ENCODE data around the gene SHFL.

DNA sequence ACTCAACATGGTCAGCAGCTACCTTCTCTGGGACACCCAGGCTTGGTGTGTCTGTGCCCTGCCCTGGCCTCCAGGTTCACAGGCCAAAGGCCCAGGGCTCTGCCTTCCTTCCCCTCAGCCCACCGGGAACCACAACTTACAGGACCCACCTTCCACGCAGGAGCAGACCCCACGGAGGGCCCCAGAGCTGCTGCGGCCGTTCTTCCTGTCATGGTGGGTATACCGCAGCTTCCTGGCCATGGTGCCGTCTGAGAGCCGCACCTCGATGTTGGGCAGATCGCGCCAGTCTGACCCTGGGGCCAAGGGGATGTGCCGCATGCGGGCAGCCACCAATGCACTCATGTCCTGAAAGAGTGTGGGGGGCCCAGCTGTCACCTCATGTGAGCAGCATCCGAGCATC is 50.8 kb downstream of the SHFL start:
- TF ChIP-seq, protein P1, sequence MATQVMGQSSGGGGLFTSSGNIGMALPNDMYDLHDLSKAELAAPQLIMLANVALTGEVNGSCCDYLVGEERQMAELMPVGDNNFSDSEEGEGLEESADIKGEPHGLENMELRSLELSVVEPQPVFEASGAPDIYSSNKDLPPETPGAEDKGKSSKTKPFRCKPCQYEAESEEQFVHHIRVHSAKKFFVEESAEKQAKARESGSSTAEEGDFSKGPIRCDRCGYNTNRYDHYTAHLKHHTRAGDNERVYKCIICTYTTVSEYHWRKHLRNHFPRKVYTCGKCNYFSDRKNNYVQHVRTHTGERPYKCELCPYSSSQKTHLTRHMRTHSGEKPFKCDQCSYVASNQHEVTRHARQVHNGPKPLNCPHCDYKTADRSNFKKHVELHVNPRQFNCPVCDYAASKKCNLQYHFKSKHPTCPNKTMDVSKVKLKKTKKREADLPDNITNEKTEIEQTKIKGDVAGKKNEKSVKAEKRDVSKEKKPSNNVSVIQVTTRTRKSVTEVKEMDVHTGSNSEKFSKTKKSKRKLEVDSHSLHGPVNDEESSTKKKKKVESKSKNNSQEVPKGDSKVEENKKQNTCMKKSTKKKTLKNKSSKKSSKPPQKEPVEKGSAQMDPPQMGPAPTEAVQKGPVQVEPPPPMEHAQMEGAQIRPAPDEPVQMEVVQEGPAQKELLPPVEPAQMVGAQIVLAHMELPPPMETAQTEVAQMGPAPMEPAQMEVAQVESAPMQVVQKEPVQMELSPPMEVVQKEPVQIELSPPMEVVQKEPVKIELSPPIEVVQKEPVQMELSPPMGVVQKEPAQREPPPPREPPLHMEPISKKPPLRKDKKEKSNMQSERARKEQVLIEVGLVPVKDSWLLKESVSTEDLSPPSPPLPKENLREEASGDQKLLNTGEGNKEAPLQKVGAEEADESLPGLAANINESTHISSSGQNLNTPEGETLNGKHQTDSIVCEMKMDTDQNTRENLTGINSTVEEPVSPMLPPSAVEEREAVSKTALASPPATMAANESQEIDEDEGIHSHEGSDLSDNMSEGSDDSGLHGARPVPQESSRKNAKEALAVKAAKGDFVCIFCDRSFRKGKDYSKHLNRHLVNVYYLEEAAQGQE (IDR thresholded peaks at IDR 0.05; ENCODE audit: borderline replicate concordance) = no peak
- TF ChIP-seq SMC3 (conservative IDR thresholded peaks at IDR 0.05; ENCODE audit: poor library complexity) = no peak
- TF ChIP-seq, protein P2, sequence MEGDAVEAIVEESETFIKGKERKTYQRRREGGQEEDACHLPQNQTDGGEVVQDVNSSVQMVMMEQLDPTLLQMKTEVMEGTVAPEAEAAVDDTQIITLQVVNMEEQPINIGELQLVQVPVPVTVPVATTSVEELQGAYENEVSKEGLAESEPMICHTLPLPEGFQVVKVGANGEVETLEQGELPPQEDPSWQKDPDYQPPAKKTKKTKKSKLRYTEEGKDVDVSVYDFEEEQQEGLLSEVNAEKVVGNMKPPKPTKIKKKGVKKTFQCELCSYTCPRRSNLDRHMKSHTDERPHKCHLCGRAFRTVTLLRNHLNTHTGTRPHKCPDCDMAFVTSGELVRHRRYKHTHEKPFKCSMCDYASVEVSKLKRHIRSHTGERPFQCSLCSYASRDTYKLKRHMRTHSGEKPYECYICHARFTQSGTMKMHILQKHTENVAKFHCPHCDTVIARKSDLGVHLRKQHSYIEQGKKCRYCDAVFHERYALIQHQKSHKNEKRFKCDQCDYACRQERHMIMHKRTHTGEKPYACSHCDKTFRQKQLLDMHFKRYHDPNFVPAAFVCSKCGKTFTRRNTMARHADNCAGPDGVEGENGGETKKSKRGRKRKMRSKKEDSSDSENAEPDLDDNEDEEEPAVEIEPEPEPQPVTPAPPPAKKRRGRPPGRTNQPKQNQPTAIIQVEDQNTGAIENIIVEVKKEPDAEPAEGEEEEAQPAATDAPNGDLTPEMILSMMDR (IDR thresholded peaks at IDR 0.05; ENCODE audit: poor library complexity, severe bottlenecking) = no peak
- TF ChIP-seq EP300 (conservative IDR thresholded peaks at IDR 0.05; ENCODE audit: poor library complexity, severe bottlenecking) = no peak
- no peak for TF ChIP-seq RAD21 (conservative IDR thresholded peaks at IDR 0.05)
- TF ChIP-seq POLR2AphosphoS5 (IDR thresholded peaks at IDR 0.05) = no peak
- TF ChIP-seq EZH2 (IDR thresholded peaks at IDR 0.05; ENCODE audit: borderline replicate concordance, insufficient read depth, low read length, poor library complexity, severe bottlenecking) = no peak
- TF ChIP-seq MXI1 (conservative IDR thresholded peaks at IDR 0.05; ENCODE audit: poor library complexity, severe bottlenecking) = no peak
- TF ChIP-seq TAF1 (IDR thresholded peaks at IDR 0.05; ENCODE audit: low read depth) = no peak

Measured in neural cell (in vitro differentiated cells).